Measurements from ENCODE around the gene SP9.

DNA sequence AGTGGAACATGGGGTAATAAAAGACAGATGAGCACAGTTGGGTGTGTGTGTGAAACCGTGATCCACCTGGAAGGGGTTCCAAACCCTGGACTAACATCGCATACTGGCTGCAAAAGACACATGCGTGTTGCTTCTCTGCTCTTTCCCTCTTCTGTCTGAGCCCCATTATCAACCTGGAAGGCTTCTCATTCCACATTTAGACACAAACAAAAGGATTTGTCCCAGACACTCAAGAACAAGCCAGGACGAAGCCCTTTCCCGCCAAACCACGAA, 7.0 kb upstream of the SP9 start:
- TF ChIP-seq, protein P1, sequence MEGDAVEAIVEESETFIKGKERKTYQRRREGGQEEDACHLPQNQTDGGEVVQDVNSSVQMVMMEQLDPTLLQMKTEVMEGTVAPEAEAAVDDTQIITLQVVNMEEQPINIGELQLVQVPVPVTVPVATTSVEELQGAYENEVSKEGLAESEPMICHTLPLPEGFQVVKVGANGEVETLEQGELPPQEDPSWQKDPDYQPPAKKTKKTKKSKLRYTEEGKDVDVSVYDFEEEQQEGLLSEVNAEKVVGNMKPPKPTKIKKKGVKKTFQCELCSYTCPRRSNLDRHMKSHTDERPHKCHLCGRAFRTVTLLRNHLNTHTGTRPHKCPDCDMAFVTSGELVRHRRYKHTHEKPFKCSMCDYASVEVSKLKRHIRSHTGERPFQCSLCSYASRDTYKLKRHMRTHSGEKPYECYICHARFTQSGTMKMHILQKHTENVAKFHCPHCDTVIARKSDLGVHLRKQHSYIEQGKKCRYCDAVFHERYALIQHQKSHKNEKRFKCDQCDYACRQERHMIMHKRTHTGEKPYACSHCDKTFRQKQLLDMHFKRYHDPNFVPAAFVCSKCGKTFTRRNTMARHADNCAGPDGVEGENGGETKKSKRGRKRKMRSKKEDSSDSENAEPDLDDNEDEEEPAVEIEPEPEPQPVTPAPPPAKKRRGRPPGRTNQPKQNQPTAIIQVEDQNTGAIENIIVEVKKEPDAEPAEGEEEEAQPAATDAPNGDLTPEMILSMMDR (conservative IDR thresholded peaks at IDR 0.05): no peak
- TF ChIP-seq ZFX (IDR thresholded peaks at IDR 0.05): no peak

Data from C4-2B (cell line).